DMS53 treated with DMSO at 0.1 percent for 48 hours (cell line): ENCODE measurements around the gene PACSIN1.

Experiments used
- DNase-seq: peaks from one replicate; lab custom pipeline; 2025; ENCODE audit not compliant: unreplicated experiment; lab: John Stamatoyannopoulos, UW

Gene PACSIN1

DNA sequence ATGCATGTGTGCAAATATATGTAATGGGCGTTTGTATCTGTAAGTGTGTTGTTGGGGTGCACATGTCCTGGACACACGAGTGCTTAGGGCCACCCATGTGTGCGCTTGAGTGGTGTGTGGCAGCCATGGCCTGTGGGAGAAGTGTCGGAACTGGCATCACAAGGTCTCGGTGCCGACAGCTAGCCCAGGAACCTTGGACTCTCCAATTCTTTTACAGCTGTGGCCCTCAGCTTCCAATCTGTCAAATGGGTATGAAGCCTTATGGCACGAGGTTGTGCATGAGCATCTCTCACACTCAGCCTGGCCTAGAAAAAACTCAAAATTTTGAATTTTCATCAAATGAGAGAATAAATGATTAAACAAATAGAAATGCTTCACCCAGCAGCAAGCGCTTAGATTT is 48.2 kb downstream of the PACSIN1 start:
- no peak for DNase-seq

DNA sequence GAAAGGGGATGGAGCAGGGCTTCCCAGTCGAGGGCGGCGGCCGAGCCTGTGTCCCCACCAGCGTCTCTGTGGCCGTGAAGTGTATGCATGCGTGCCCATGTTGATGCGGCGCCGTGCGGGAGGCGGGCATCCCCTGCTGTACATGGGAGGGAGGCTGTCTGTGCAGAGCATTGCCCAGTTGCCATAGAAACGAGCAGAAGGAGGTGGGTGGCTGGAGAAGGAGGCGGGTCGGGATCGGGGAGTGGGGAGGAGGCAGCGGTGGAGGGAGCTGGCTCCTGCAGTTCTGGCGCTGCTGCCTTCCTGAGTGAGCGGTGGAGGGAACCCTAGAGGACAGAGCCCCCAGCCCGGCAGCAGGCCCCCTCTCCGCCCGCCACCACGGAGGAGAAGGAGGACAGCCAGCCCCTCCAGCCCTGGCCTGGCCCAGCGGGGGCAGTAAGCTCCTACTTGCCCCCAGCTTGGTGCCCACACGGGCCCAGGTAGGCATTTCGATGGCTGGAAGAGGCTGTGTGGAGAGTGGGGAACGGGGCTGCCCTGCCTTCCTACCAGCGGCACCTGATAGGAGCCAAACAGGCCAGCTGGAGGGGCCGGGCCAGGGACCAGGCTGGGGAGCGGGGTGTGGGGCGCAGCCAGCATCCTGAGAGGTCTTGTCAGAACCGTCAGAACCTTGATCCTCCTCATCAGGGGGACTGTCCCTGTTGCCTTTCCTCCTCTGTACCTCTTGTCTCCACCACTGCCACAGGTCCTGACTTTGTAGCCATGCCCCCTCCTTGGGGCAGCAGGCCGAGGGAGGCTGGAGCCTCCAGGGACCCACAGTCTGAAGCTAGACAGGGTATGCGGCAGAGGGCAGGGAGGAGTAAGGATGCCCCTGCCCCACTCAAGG is 49.0 kb downstream of the PACSIN1 start:
- DNase-seq: no peak

DNA sequence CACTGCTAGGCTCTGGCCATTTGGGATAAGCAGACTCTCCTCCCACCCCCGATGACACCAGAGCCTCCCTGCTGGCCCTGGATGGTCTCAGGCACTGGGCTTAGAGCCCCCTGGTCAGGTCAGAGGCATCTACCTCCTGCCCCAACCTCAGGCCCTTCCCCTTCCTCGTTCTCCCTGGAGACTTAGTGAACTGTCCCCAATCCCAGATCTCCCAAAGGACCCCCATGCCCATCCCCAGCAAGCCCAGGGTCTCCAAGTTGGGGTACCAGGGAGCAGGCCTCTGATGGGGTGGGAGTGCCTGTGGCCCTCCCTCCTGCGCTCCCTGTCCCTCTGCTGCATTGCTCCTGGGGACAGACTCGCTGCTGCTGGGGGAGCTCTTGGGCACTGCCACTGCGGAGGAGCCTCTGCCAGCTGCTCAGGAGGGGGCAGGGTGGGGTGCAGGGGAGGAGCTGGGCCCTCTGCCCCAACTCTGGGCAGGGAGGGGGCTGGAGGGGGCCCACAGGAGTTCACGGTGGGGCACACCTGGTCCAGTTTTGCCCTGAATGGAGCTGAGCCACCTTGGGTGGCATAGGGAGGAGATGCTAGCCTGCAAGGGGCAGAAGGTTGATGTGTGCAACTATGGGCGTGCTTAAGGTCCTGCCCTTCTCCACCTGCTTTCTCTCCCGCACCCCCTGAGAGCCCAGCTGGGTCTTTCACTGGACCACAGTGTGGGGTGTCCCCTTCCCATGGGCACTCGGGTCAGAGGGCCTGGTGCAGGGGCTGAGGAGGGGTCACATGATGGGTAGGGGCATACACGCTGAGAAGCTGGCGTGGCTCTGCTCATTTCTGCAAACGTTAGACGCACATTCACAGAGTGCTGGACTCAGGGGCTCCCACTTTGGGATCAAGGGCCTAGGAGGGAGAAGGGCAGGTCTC is 49.9 kb downstream of the PACSIN1 start:
- DNase-seq: no peak

DNA sequence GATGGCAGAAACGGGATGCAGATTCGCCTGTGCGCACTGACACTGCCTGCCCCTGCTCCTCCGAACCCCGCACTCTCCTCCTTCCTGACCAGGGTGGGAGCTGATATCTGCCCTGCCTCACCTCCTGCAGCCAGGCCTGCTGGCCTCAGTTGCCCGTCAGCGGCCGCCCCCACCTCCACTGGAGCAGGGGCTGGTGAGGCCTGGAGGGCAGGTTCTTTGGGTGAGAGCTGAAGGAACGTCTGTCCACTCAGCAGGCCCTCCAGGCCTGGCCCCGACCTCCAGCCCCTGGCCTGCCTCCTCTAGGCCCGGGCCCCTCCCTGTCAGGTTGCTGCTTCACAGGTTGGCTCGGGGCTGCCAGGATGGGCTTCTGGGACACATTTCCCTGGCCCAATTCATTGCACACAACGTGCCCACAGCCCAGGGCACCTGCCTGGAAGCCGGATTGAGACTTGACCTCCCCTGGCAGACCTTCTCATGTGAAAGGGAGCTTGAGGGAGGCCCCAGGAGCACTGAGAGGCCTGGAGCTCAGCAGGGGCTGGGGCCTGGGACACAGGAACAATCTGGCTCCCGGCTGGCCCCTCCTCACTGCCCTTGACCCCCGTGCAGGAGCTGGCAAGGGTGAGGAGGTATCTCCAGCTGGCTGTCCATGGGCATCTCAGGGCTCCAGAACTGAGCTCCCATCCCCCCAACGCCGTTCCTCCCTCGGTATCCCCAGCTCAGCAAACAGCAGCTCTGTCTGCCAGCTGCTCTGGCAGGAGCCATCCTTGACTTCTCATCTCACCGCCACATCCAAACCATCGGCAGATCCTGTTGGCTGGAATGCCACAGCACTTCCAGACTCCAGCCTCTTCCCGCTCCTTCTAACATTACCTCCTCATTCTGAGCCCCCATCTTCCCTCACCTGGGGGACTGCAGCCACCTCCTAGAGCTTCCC is 50.8 kb downstream of the PACSIN1 start:
- no peak for DNase-seq

DNA sequence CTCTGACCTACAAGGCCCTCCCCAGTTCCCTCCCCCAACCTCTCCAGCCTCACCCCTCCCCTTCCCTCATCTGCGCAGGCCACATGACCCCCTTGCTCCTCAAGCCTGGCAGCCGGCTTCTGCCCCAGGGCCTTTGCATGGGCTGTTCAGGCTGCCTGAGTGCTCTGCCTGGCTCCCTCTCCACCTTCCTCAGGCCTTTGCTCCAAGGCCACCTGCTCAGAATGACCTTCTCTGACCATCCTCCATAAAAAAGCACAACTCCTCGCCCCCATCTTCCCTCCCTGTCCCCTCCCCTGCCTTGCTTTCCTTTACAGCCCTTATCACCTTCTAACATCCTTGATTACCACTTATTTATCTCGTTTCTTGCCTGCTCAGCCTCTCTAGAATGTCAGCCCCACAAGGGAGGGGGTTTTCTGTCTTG is 51.6 kb downstream of the PACSIN1 start:
- no peak for DNase-seq

DNA sequence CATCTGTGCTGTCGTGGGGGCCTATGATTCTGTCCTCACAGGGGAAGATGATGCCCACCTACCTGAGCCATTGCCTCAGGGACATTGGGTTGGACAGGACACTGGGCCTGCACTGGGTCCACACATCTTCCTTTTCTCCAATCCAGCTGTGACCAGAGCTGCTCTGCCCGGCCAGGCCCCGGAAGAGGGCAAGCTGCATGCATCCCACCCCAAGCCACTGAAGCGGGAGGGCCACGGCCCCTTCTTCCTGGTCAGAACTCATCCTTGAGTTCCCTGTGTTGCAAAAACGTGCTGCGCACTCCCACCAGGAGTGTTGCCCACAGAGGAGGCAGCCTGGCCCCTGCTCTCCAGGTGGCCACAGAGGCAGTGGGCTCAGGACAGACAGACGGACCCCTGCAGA is 52.1 kb downstream of the PACSIN1 start:
- DNase-seq: no peak

DNA sequence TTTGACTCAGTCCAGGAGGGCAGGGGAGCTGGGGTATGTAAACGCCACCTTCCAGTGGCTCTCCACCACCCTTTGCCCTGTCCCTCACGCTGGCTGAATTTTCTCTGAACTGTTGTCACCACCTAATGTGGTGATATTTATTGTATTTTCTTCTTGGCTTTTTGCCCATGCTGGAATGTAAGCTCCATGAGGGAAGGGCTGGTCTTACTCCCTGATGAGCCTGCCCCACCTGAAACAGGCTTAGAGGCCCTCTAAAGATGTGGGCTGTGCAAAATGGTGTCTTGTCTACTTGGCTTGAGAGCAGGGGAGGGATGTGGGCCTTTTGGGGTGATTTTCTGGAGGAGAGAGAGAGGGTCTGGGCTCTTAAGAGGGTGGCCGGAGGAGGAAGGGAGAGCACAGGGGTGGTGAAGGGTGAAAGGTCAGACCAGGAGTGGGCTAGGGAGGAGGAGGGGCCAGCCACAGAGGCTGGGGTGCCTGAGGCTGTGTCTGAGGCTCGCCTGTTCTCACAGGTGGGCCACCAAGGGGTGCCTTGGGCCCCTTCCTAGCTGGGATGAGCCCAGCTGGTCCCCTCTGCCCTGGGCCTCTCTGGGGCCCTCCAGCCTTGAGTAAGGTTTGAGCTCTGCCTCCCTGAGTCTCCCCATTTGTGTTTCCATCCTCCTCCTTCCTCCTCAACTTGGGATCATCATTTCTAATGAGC is 52.9 kb downstream of the PACSIN1 start:
- no peak for DNase-seq

DNA sequence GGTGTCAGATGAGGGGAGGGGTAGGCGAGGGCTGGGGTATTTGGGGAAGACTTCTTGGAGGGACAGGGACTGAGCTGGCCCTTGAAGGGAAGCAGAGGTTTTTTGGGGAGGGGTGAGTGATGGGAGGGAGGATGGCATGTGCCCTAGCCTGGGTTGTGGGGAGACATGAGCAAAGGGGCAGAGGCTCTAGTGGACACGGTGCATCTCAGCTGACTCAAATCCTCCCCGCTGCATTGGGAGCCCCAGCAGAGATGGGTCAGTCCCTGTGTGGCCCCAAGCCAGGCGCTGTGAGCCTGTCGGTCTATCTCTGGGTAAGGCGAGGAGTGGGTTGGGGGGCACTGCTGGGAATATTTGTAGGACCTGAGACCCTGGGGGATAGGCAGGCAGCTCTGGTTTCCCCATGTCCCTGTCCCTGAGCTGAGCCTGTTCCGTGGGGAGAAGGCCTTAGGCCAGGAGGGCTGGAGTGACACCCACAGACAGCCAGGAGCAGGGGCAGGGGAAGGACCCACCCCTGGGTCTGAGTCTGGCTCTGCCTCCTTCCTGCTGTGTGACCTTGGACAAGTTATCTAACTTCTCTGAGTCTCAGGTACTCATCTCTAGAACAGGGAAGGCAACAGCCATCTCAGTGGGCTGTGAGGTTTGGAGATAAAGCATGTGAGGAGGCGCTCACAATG is 54.2 kb downstream of the PACSIN1 start:
- no peak for DNase-seq

DNA sequence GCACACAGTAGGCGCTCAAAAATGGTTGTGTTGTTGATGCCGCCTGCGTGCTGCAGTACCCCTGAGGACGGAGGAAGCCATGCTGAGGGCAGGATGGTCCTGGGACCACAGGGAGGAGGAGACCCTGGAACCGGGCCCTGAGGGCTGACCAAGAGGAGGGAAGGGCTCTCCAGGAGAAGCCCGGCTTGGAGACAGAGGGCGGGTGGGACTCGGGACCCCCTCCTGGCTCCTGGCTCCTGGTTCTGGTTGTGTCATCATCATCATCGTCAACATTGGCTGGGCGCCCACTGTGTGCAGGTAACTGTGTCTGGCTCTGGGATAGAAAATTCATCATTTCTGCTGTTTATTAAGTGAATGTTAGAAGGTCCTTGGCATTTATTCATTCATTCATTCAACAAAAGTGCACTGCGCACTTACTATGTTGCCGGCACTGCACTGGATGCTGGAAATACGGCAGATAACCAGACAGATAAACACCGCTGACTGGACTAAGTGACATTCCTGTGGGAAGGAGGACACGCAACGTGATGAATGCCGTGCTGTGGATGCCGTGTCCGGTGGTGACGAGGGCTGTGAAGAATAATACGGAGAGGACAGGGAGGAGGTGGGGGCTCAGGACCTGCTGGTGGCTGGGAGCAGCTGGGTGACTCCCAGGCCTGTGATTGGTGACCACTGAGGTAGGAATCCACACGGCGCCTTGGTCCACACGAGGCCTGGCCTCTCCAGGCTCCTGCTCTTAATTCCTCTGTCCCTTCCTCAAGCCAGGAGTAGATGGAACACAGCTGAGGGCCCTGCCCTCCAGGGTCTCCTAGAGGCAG is 55.0 kb downstream of the PACSIN1 start:
- DNase-seq: no peak

DNA sequence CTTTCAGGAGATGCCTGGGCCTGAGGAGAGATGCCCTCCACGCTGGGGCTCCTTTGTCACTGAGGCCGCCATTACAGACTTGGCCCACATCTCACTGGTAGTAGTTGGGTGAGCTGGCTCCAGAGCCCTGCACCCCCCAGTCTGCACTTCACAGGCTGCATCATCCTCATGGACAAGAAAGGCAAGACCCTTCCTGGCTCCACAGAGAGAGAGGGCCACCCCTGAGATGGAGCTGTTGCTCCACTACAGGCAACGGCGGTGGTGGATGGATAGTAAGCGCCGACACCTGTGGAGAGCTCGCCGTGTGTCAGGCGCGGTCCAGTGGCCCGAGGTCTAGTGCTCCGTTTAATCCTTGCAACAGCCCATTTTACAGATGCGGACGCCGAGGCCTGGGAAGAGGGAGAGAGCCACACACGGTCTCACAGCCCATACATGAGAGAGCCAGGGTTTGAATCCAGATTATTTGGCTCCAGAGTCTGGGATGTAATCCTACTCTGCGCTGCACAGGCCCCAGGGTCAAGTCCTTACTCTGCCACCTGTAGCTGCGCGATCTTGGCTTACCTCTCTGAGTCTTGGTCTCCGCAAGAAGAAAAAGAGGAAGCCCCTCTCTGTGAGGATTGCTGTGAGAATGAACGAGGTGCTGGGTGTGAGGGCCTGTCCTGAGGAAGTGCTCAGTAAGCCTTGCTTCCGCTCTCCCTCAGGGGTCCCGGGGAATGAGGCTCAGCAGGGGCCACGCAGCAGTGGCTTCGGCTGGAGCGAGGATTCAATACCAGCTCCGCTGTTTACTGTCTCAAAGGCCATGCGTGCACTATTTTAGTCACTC is 55.8 kb downstream of the PACSIN1 start:
- DNase-seq: no peak

DNA sequence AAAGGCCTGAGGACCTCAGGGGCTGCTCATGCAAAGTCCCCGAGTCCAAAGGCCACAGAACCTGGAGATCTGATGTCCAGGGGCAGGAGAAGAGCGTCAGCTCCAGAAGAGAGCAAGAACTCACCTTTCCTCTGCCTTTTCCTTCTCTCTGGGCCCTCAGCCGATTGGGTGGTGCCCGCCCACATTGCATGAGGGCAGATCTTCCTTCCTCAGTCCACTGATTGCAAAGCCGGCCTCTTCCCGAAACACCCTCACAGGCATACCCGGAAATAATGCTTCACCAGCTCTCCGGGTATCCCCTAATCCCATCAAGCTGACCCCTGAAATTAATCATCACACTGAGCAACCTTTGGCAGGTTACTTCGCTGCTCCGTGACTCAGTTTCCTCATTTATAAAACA is 56.9 kb downstream of the PACSIN1 start:
- no peak for DNase-seq

DNA sequence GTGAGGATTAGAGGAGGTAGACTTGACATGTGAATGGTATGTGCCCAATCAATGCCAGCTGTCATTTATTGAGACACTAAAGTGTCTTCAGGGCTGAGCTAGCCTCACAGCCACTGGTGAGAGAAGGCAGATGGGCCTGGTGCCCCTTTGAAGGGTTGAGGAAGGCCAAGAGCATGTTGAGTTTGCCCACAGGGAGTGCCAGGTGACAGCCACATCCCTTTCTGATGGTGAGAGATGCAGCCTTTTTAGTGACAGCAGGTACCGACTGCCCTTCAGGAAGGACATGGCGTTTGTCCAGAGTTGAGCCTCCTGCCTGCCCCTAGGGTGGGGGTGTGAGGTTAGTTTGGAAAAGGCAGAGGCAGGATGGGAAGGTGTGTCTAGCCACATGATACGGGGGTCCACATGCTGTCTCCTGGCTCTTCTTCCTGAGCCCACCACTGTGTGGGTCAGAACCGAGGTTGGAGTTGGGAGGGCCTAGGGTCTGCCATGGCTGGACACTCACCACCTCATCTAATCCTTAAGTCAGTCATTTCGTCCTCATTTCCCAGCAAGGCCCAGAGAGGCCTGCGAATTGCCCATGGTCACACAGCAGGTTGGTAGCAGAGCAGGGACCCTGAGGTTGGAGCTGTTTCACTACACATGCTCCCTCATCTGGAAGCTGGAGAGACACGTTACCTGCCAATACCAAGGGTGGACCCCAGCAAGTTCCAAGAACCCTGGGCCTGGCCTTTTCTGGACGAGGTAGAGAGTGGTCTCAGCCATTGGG is 57.7 kb downstream of the PACSIN1 start:
- no peak for DNase-seq

DNA sequence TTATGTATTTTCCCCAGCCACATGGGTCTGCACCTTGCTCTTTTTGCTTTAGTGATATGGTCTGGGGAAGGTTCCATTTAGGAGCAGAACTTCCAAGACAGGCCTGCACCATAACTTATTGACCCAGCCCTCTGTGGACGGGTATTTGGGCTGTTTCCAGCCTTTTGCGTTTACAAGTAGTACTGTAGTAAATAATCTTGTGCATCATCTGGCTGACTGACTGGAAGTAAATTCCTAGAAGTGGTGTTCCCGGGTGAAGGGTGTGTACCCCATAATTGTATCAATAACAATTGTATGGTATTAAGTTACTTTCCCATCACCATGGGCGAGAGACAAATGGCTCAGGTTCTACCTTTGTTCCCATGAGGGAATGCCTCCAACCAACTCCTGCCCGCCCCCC is 58.6 kb downstream of the PACSIN1 start:
- DNase-seq: no peak

DNA sequence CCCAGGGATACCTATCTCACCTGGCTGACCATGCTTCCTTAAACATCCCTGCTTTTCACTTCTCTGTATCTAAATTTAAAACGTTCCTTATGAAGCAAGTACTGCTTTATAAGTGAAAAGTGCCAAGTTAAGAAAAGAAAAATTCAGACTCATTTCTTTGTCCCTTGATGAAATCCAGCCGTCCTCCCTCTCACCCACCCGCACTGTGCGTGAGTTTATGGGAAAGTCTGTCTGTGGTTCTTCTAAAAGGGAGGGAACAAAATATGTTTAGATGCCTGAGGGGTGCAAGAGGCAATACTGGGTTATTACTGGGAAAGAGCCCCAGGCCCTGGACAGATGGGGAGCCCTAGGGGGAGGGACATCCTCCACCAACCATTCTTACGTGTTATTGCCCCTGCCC is 59.1 kb downstream of the PACSIN1 start:
- no peak for DNase-seq

DNA sequence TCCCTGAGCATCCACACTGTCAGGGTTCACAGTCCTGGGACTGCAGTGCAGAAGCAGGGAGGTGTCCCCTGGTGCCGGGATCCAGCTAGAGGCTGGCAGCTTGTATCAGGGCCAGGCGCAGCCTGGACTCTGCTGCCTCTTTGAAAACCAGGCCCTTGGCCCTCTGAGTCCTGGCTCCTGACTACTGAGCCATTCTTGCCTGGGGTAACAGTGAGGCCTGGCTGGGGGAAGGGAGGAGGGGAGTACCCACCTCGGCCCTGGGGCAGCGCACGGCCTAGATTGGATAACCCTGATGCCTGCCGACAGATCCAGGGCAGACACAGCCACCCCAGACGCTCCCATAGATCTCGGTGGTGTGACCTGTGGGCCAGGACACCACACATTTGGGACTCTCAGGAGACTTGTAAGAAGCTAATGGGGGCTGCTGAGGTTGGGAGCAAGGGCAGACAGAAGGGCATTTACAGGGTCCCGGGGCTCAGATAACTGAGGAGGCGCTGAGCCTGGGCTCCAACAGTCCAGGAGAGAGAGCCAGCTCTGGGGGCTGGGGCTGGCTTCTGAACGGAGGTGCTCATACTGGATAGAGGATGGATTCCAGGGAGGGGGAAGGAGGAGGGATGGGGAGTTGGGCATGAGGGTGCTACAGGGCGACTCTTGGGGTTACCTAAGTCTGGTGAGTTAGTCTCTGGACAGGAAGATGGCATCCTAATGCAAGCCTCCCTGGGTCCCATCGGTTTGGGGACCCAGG is 59.7 kb downstream of the PACSIN1 start:
- no peak for DNase-seq

DNA sequence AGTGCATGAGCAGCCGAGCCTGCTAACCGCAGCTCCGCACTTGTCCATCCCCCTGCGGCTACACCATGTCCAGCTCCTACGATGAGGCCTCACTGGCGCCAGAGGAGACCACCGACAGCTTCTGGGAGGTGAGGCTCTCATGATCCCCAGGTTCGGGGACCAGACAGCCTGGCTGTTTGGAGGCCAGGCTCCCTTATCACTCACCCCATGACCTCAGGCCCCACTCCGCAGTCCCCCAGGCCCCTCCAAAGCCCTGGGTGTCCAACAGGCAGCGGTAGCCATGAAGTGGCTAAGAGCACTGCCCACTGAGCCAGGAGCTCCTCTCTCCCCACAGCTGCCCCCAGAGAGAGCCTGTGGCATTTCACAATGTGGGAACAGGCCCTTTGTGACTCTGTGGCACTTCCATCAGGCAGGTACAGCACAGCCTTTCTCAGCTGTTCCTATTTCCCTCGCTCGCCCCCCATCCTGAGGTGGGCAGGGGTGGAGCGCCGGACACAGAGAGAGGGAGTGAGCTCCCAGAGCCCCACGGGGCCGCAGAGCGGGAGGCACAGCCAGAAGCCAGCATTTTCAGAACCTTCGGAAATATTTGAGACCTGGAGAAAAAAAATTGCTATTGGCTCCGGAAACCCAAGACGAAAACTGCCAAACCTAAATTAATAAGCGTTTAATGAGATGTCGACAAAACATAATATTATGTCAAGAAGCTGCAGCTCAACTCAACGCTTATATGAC is 60.5 kb downstream of the PACSIN1 start:
- no peak for DNase-seq
